ENCODE measurements around the gene SEC31A.
"Not testable (repeated sequence)": the region's sequence is repeated elsewhere in the genome, so short reads cannot be mapped to it uniquely, and the experiment has no call there.

Gene SEC31A

GRCh38 chr4:82833696-82834313 is 57.1 kb downstream of the SEC31A start:
- DNase-seq = no peak

GRCh38 chr4:82833060-82833459 is 57.9 kb downstream of the SEC31A start:
- not testable (repeated sequence) for DNase-seq

- no peak for DNase-seq
Observed at GRCh38 chr4:82825425-82825824, 65.5 kb downstream of the SEC31A start.

- no peak for DNase-seq
Observed at GRCh38 chr4:82823062-82823461, 67.9 kb downstream of the SEC31A start.

- no peak for DNase-seq
Observed at GRCh38 chr4:82820689-82821088, 70.3 kb downstream of the SEC31A start.

- no peak for DNase-seq
Observed at GRCh38 chr4:82818664-82819662, 72.0 kb downstream of the SEC31A start.

- DNase-seq = not testable (repeated sequence)
Observed at GRCh38 chr4:82816874-82817273, 74.1 kb downstream of the SEC31A start.

- no peak for DNase-seq
Observed at GRCh38 chr4:82814034-82814433, 76.9 kb downstream of the SEC31A start.

- DNase-seq = no peak
Observed at GRCh38 chr4:82811838-82812341, 79.1 kb downstream of the SEC31A start.

GRCh38 chr4:82811392-82811791 is 79.6 kb downstream of the SEC31A start:
- no peak for DNase-seq

GRCh38 chr4:82810176-82810575 is 80.8 kb downstream of the SEC31A start:
- DNase-seq = no peak

- DNase-seq = no peak
Observed at GRCh38 chr4:82809619-82810018, 81.3 kb downstream of the SEC31A start.

GRCh38 chr4:82803746-82804145 is 87.2 kb downstream of the SEC31A start:
- no peak for DNase-seq

GRCh38 chr4:82802911-82803310 is 88.0 kb downstream of the SEC31A start:
- no peak for DNase-seq

- DNase-seq = no peak
Observed at GRCh38 chr4:82801910-82802521, 88.9 kb downstream of the SEC31A start.

- DNase-seq = no peak
Observed at GRCh38 chr4:82799006-82799881, 91.7 kb downstream of the SEC31A start.

- peak; percentile 8 for DNase-seq
Observed at GRCh38 chr4:82798168-82799005, 92.6 kb downstream of the SEC31A start, which contains the start of gene SCD5. SCD5 (minus strand) TSS chr4:82798796; CDS start chr4:82798537, 259 bp downstream.

GRCh38 chr4:82797405-82798111 is 93.4 kb downstream of the SEC31A start:
- no peak for DNase-seq

GRCh38 chr4:82797040-82797404 is 93.9 kb downstream of the SEC31A start:
- DNase-seq = no peak

- no peak for DNase-seq
Observed at GRCh38 chr4:82792912-82793649, 97.9 kb downstream of the SEC31A start.
